ENCODE results near the gene TPT1.
"Not testable (repeated sequence)": the region's sequence is repeated elsewhere in the genome, so short reads cannot be mapped to it uniquely, and the experiment has no call there.

Gene TPT1

DNA sequence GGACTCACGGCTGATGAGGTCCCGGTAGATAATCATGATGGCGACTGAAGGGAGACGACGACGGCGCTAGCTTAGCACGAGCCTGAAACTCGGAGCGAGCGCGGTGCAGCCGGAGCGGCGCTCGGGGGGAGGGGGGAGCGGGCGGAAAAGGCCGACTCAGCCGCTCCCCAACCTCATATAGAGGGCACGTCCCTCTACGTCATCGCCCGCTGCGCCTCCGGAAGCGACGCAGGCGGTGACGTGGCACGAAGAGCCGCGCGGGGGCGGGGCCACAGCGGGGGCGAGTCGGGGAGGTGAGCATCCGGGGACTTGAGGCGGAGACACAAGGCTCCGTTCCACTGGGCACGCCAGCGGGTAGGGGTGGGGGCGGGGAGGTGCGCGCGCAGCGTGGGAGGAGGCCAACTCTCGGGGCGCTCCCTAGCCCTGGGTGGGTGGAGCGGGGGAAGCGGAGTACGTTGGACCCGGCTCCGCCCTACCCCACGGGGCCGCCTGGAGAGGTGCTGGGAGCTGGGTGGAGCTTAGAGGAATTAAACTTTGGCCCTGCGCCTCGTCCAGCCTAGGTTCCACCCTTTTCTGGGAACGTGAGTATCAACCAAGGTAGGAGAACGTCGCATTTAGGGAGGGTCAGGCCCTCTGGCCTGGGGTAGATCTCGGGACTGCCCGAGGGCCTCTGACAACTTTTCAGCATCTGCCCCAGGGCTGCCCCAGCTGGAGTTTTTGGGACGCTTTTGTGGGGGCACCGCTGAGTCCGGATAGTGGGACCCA is at the start of gene TPT1:
Gene TPT1, minus strand, starts transcription at position 150 of the 765 bp plus-strand sequence. Its CDS starts 114 bp downstream, at position 36.
- Histone ChIP-seq H3K79me2 (ENCODE audit: insufficient read depth, low read length) (peaks cover 65% of the 10 kb centered on the region), H3K9me2 (replicated peaks; ENCODE audit: low read depth, low read length) (no peaks in the 10 kb centered on the region), H2AFZ (ENCODE audit: low read length) (peak within 1 kb of the TSS; percentile 97), H3K4me3 (ENCODE audit: low read length, poor library complexity, severe bottlenecking) (peak within 1 kb of the TSS; percentile 91), H3K4me2 (ENCODE audit: low read depth, low read length, poor library complexity, severe bottlenecking) (peak within 1 kb of the TSS; percentile 93), H3K27me3 (ENCODE audit: insufficient read depth, low read length, poor library complexity, severe bottlenecking) (peaks cover 12% of the 10 kb centered on the region), H3K9ac (ENCODE audit: low read depth, low read length, poor library complexity, severe bottlenecking) (peak within 1 kb of the TSS; percentile 100), H3K9me3 (ENCODE audit: insufficient read depth, low read depth, low read length) (no peaks in the 10 kb centered on the region), H3F3A (ENCODE audit: low read depth) (peaks cover 4% of the 10 kb centered on the region; the same call in 1 of the 2 replicates), H4K20me1 (ENCODE audit: insufficient read depth, low read length, poor library complexity, severe bottlenecking) (peaks cover 47% of the 10 kb centered on the region), H3K4me1 (ENCODE audit: insufficient read depth, low read length, poor library complexity, severe bottlenecking) (peaks cover 45% of the 10 kb centered on the region), H3K36me3 (ENCODE audit: insufficient read depth, low read length) (peaks cover 39% of the 10 kb centered on the region)
- TF ChIP-seq EZH2phosphoT487 (IDR thresholded peaks at IDR 0.05; ENCODE audit: borderline replicate concordance): no peak
- TF ChIP-seq CTCF (conservative IDR thresholded peaks at IDR 0.05; ENCODE audit: low read length): no peak

GRCh38 chr13:45390348-45390747 is 49.4 kb upstream of the TPT1 start:
- H3K9me3 ChIP-seq (ENCODE audit: insufficient read depth, low read depth, low read length); H3K4me2 ChIP-seq (ENCODE audit: low read depth, low read length, poor library complexity, severe bottlenecking); H3K36me3 ChIP-seq (ENCODE audit: insufficient read depth, low read length); H3K4me3 ChIP-seq (ENCODE audit: low read length, poor library complexity, severe bottlenecking); H2AFZ ChIP-seq (ENCODE audit: low read length); H3K79me2 ChIP-seq (ENCODE audit: insufficient read depth, low read length); H3K27me3 ChIP-seq (ENCODE audit: insufficient read depth, low read length, poor library complexity, severe bottlenecking); H3F3A ChIP-seq (ENCODE audit: low read depth); H3K9me2 ChIP-seq (replicated peaks; ENCODE audit: low read depth, low read length); H3K9ac ChIP-seq (ENCODE audit: low read depth, low read length, poor library complexity, severe bottlenecking); H4K20me1 ChIP-seq (ENCODE audit: insufficient read depth, low read length, poor library complexity, severe bottlenecking): not testable (repeated sequence)
- peaks cover 10% of the 10 kb centered on the region for H3K4me1 ChIP-seq (ENCODE audit: insufficient read depth, low read length, poor library complexity, severe bottlenecking)

DNA sequence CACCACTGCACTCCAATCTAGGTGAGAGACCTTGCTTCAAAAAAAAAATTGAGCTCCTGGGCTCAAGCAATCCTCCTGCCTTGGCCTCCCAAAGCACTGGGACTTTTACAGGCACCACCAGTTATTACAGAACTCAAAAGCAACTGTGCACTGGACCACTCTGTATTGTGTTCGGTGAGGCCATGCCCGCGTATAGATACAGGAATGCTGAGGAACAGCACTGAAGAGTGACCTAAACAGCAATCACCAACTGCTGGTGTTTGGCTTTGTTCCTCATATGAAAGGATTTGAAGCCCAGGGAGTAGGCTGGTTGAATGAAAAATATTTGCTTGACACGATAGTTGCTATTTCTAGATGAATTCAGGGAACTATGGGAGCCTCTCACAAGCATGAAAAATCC is 47.7 kb upstream of the TPT1 start:
- Histone ChIP-seq H3K36me3 (ENCODE audit: insufficient read depth, low read length) (no peaks in the 10 kb centered on the region), H3K4me3 (ENCODE audit: low read length, poor library complexity, severe bottlenecking) (no peak overlapping the region), H3K4me1 (ENCODE audit: insufficient read depth, low read length, poor library complexity, severe bottlenecking) (no peaks in the 10 kb centered on the region), H4K20me1 (ENCODE audit: insufficient read depth, low read length, poor library complexity, severe bottlenecking) (no peaks in the 10 kb centered on the region), H3K4me2 (ENCODE audit: low read depth, low read length, poor library complexity, severe bottlenecking) (no peak overlapping the region), H3K79me2 (ENCODE audit: insufficient read depth, low read length) (no peaks in the 10 kb centered on the region), H2AFZ (ENCODE audit: low read length) (no peak overlapping the region), H3K9me3 (ENCODE audit: insufficient read depth, low read depth, low read length) (no peaks in the 10 kb centered on the region), H3K9me2 (replicated peaks; ENCODE audit: low read depth, low read length) (no peaks in the 10 kb centered on the region), H3K27me3 (ENCODE audit: insufficient read depth, low read length, poor library complexity, severe bottlenecking) (no peaks in the 10 kb centered on the region), H3K9ac (ENCODE audit: low read depth, low read length, poor library complexity, severe bottlenecking) (no peak overlapping the region), H3F3A (ENCODE audit: low read depth) (no peaks in the 10 kb centered on the region)
- TF ChIP-seq EZH2phosphoT487 (IDR thresholded peaks at IDR 0.05; ENCODE audit: borderline replicate concordance) (no peak), CTCF (conservative IDR thresholded peaks at IDR 0.05; ENCODE audit: low read length) (no peak)

- H3F3A ChIP-seq (ENCODE audit: low read depth); H3K27me3 ChIP-seq (ENCODE audit: insufficient read depth, low read length, poor library complexity, severe bottlenecking); H2AFZ ChIP-seq (ENCODE audit: low read length); H3K4me1 ChIP-seq (ENCODE audit: insufficient read depth, low read length, poor library complexity, severe bottlenecking); H3K9me3 ChIP-seq (ENCODE audit: insufficient read depth, low read depth, low read length); H3K36me3 ChIP-seq (ENCODE audit: insufficient read depth, low read length); H3K79me2 ChIP-seq (ENCODE audit: insufficient read depth, low read length); H3K9ac ChIP-seq (ENCODE audit: low read depth, low read length, poor library complexity, severe bottlenecking); H3K4me3 ChIP-seq (ENCODE audit: low read length, poor library complexity, severe bottlenecking); H4K20me1 ChIP-seq (ENCODE audit: insufficient read depth, low read length, poor library complexity, severe bottlenecking); H3K4me2 ChIP-seq (ENCODE audit: low read depth, low read length, poor library complexity, severe bottlenecking); H3K9me2 ChIP-seq (replicated peaks; ENCODE audit: low read depth, low read length): not testable (repeated sequence)
Observed at GRCh38 chr13:45386892-45387575, 46.1 kb upstream of the TPT1 start.

Data from Loucy (cell line).